Chondrocyte (in vitro differentiated cells): ENCODE measurements around the gene KLF16. TPM values are rescaled to one million over a fixed set of nuclear protein-coding genes. Genes with fewer than 3 reads are reported as not detected.
A peak's percentile ranks its signal among the peaks of the same experiment; 100 is the strongest.

Experiments used
- DNase-seq: peaks from one replicate; pipeline ENCODE4 v3.0.0; 2021; ENCODE audit warnings: mixed read lengths, low spot score
- H3K27ac Mint-ChIP-seq: one replicate; pipeline ENCODE4 v1.8.0; 2021; ENCODE audit warnings: mild to moderate bottlenecking, moderate library complexity, mixed read lengths; ENCODE audit not compliant: unreplicated experiment
- H3K27me3 Mint-ChIP-seq: 2 replicates; pipeline ENCODE4 v1.8.0; 2021; ENCODE audit warnings: low read depth, mixed read lengths
- H3K36me3 Mint-ChIP-seq: 2 replicates; pipeline ENCODE4 v1.8.0; 2021; ENCODE audit warnings: low read depth, mixed read lengths
- H3K4me1 Mint-ChIP-seq: 2 replicates; pipeline ENCODE4 v1.8.0; 2021; ENCODE audit warnings: low read depth, mild to moderate bottlenecking, mixed read lengths
- H3K4me3 Mint-ChIP-seq: one replicate; pipeline ENCODE4 v1.8.0; 2021; ENCODE audit warnings: mild to moderate bottlenecking, moderate library complexity, mixed read lengths; ENCODE audit not compliant: unreplicated experiment
- H3K9me3 Mint-ChIP-seq: 2 replicates; pipeline ENCODE4 v1.8.0; 2021; ENCODE audit warnings: low read depth, mixed read lengths
- CTCF ChIP-seq: fragments of 200-600 bp; sonication (generic); IDR thresholded peaks from 2 replicates; pipeline ENCODE4 v1.5.0; 2021; ENCODE audit warnings: antibody characterized with exemption, mild to moderate bottlenecking, moderate library complexity
- total RNA-seq: library from RNA; stranded (reverse); gene quantifications from 3 replicates; pipeline ENCODE4 v1.2.1, GENCODE V29; 2021

KLF16 gene
- total RNA-seq, 1 donor from 2014 or later: 38.9 TPM

DNA sequence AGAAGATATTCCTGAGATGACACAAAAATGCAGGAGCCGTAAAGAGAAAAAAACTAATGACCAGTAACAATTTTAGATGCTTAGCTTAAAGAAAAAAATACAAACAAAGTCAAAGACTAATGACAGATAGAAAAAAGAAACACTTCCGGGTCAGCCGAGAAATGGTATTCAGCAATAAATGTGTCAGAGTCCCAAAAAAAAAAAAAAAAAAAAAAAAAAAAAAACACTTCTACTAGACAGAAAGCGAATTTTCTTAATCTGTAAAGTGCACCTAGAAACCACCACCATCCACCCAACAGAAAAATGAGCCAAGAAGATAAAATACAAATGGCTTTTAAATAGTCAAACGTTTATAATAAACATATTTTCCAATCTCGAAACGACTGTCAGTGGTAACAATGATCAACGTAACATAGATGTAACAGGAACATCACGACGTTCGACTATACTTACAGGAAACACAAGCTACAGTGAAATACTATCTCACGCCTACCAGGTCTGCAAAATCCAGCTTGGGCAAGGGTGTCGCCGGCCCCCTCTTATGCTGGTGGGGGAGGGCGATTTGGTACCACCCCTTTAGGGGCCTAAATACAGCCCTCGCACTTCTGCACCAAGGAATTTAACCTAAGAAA, 11.3 kb upstream of the KLF16 start:
- H3K9me3 Mint-ChIP-seq: no peaks in the 10 kb centered on the region
- peak overlapping the region; percentile 99 for H3K27ac Mint-ChIP-seq
- H3K36me3 Mint-ChIP-seq: no peaks in the 10 kb centered on the region
- DNase-seq: no peak
- no peaks in the 10 kb centered on the region for H3K27me3 Mint-ChIP-seq
- H3K4me3 Mint-ChIP-seq: peak overlapping the region; percentile 96
- H3K4me1 Mint-ChIP-seq: peaks cover 21% of the 10 kb centered on the region
- no peak for TF ChIP-seq CTCF

GRCh38 chr19:1873524-1874473, 10.4 kb upstream of the KLF16 start:
- DNase-seq: peak; percentile 65
- Mint-ChIP-seq H3K4me3 (peak overlapping the region; percentile 96), H3K27ac (peak overlapping the region; percentile 99), H3K36me3 (no peaks in the 10 kb centered on the region), H3K9me3 (no peaks in the 10 kb centered on the region), H3K27me3 (no peaks in the 10 kb centered on the region), H3K4me1 (peaks cover 21% of the 10 kb centered on the region)
- TF ChIP-seq CTCF: no peak

GRCh38 chr19:1872807-1873523, 9.6 kb upstream of the KLF16 start:
- Mint-ChIP-seq H3K4me3 (no peak overlapping the region), H3K27me3 (no peaks in the 10 kb centered on the region), H3K9me3 (no peaks in the 10 kb centered on the region), H3K27ac (no peak overlapping the region), H3K4me1 (peaks cover 21% of the 10 kb centered on the region), H3K36me3 (no peaks in the 10 kb centered on the region)
- TF ChIP-seq CTCF: no peak
- peak; percentile 82 for DNase-seq

- Mint-ChIP-seq H3K4me1 (peaks cover 21% of the 10 kb centered on the region), H3K27ac (no peak overlapping the region), H3K27me3 (no peaks in the 10 kb centered on the region), H3K9me3 (no peaks in the 10 kb centered on the region), H3K4me3 (no peak overlapping the region), H3K36me3 (no peaks in the 10 kb centered on the region)
- peak; percentile 72 for DNase-seq
- no peak for TF ChIP-seq CTCF
Measured at GRCh38 chr19:1871630-1872029, 8.3 kb upstream of the KLF16 start.

DNA sequence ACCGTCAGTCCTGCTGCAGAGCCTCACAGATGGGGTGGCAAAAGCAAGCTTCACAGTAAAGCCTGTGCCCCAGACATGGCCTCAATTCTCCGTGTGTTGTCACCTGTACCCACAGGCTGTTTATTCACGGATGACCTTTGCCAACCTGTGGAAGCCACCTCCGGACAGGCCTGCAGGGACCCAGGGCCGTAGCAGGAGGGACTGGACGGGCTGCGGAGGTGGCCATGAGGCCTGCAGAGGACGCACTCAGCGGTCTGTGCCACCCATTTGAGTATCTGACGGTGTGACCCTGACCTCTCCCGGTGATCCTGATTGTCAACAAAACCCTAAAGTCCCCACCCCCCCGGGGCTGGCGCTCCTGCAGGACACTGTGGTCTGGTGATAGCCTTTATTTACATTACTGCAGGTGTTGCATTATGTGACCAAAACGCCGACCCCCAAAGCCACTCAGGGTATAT, 7.8 kb upstream of the KLF16 start:
- Mint-ChIP-seq H3K4me1 (peaks cover 18% of the 10 kb centered on the region), H3K27me3 (no peaks in the 10 kb centered on the region), H3K4me3 (no peak overlapping the region), H3K36me3 (no peaks in the 10 kb centered on the region), H3K9me3 (no peaks in the 10 kb centered on the region), H3K27ac (no peak overlapping the region)
- DNase-seq: peak; percentile 74
- no peak for TF ChIP-seq CTCF
